MM.1S (cell line): Measurements from ENCODE around the gene HSD3B2.

Source experiments
- EZH2 ChIP-seq: fragments of 300-600 bp; sonication (generic); optimal IDR thresholded peaks from 2 replicates; pipeline ENCODE3; 2017; ENCODE audit warnings: low read depth, mild to moderate bottlenecking, antibody characterized with exemption, low read length, mixed read lengths
- EZH2phosphoT487 ChIP-seq: fragments of 300-600 bp; sonication (generic); IDR thresholded peaks from 2 replicates; pipeline ENCODE4 v1.6.1; 2018; ENCODE audit warnings: antibody characterized with exemption, low read length
- TF ChIP-seq, protein P1 (sequence below): fragments of 300-600 bp; sonication (generic); IDR thresholded peaks from 2 replicates; pipeline ENCODE4 v1.5.1; 2016; ENCODE audit warnings: antibody characterized with exemption, low read length, mixed read lengths

DNA sequence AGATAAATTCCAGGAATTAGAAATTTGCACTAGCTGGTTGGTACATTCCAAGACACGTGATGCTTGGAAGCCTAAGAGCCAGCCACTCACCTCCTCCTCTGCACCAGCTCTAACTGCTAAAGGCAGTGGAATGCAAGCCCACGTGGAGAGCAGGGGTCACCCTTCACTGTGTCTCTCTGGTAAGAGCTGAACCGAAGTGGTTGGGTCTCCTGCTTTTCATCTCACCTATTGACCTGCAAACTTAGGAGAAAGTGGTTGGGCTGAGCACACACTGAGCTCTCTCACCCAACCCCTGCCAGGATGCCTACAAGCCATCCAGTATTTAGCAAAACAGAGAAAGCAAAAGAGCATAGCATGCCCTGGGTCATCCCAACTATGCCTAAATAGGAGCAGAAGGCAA, 27.1 kb upstream of the HSD3B2 start:
- TF ChIP-seq EZH2phosphoT487 (no peak), EZH2 (no peak)
- TF ChIP-seq, protein P1, sequence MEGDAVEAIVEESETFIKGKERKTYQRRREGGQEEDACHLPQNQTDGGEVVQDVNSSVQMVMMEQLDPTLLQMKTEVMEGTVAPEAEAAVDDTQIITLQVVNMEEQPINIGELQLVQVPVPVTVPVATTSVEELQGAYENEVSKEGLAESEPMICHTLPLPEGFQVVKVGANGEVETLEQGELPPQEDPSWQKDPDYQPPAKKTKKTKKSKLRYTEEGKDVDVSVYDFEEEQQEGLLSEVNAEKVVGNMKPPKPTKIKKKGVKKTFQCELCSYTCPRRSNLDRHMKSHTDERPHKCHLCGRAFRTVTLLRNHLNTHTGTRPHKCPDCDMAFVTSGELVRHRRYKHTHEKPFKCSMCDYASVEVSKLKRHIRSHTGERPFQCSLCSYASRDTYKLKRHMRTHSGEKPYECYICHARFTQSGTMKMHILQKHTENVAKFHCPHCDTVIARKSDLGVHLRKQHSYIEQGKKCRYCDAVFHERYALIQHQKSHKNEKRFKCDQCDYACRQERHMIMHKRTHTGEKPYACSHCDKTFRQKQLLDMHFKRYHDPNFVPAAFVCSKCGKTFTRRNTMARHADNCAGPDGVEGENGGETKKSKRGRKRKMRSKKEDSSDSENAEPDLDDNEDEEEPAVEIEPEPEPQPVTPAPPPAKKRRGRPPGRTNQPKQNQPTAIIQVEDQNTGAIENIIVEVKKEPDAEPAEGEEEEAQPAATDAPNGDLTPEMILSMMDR: no peak
